H1 (cell line): ENCODE measurements around the gene LMNTD1. TPM values are rescaled to one million over a fixed set of nuclear protein-coding genes. Genes with fewer than 3 reads are reported as not detected.

Source experiments
- BRCA1 ChIP-seq: IDR thresholded peaks from 2 replicates; pipeline ENCODE4 v1.6.1; 2012; ENCODE audit warnings: low read depth, low read length, improper control_type of control experiment
- CTBP2 ChIP-seq: IDR thresholded peaks from 2 replicates; pipeline ENCODE4 v1.7.0; 2011; ENCODE audit warnings: borderline replicate concordance, mild to moderate bottlenecking, moderate library complexity, mixed read lengths, low read length; ENCODE audit not compliant: insufficient read depth, insufficient read length
- JUN ChIP-seq: IDR thresholded peaks from 2 replicates; pipeline ENCODE4 v1.6.1; 2011; ENCODE audit warnings: low read depth, mild to moderate bottlenecking, improper control_type of control experiment, low read length
- POLR2AphosphoS5 ChIP-seq: IDR thresholded peaks from 2 replicates; pipeline ENCODE4 v1.6.1; 2011; ENCODE audit warnings: low read depth, low read length
- SAP30 ChIP-seq: fragments of 300-600 bp; sonication (generic); IDR thresholded peaks from 2 replicates; pipeline ENCODE4 v1.7.1; 2012; ENCODE audit warnings: low read length, moderate library complexity, mild to moderate bottlenecking, inconsistent platforms; ENCODE audit not compliant: insufficient read depth, insufficient replicate concordance
- polyA plus RNA-seq, 7 experiments: library from polyadenylated mRNA; depleted of rRNA in 3 of 7; stranded (reverse) in 5 of 7; unstranded in 2 of 7; fragments of >200 nt in 5 of 7; fragments of 200-250 nt in 2 of 7; gene quantifications; 1 replicate in 5 of 7; 2 replicates in 1 of 7; 4 replicates in 1 of 7; pipeline versions ENCODE4 v1.2.1 to v1.2.3, GENCODE V29; 2011 to 2013; ENCODE audit warnings: missing spikeins in 2 of 7, mixed read lengths in 2 of 7
- total RNA-seq: library from RNA; stranded (reverse); fragmentation: NEBNext Ultra II Directional; extraction: Animal tissue kit (Norgen Biotek cat#: 25700); gene quantifications from 2 replicates; pipeline ENCODE4 v1.2.1, GENCODE V29; 2021
- TF ChIP-seq, protein P1 (sequence below): IDR thresholded peaks from 2 replicates; pipeline ENCODE4 v1.6.1; 2012; ENCODE audit warnings: inconsistent platforms

LMNTD1 gene
- total and polyA plus RNA-seq, 2 of the 8 experiments (the other 6 are each of a cell fraction or from before 2014, with no cell fraction given) = not detected

DNA sequence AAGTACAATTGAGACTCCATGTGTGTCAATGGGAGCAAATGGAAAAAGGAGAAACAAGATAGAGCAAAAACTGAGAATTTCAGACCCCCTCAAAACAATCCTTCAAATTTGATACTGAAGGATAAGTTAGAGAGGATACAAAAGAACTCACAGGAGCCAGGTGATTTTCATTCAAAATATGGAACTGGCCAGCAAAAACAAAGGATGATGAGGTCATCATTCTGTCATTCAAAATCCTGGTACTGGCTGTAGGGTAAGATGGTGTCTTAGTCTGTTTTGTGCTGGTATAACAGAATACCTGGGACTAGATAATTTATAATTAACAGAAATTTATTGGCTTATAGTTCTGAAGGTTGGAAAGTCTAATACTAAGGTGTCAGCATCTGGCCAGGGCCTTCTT, 80.6 kb downstream of the LMNTD1 start (continued):
- TF ChIP-seq SAP30 = no peak
- no peak for TF ChIP-seq POLR2AphosphoS5
- TF ChIP-seq CTBP2 = no peak
- no peak for TF ChIP-seq BRCA1
- no peak for TF ChIP-seq JUN
- TF ChIP-seq, protein P1, sequence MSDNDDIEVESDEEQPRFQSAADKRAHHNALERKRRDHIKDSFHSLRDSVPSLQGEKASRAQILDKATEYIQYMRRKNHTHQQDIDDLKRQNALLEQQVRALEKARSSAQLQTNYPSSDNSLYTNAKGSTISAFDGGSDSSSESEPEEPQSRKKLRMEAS = no peak
